Body of pancreas (tissue), 4 donors: Measurements from ENCODE around the gene ITPKC. TPM values are rescaled to one million over a fixed set of nuclear protein-coding genes. Genes with fewer than 3 reads are reported as not detected.

Source experiments
- ATAC-seq: fragments of 150-250 bp; one replicate; pipeline ENCODE4 v1.9.1; 2016
- DNase-seq, 4 donors: peaks; one replicate each; pipeline ENCODE4 v3.0.0-alpha.2; 2019
- H3K27ac ChIP-seq, 4 donors: fragments of 200-600 bp; sonication (generic); 1 replicate in 3 of 4; 2 replicates in 1 of 4; pipeline versions ENCODE4 v1.5.1 to v1.6.1; 2016 to 2019; ENCODE audit warnings: mild to moderate bottlenecking in 1 of 4, mixed read lengths in 1 of 4, moderate library complexity in 1 of 4
- H3K27me3 ChIP-seq, 2 donors: fragments of 200-600 bp; sonication (generic); one replicate each; pipeline ENCODE4 v1.6.0; 2016; ENCODE audit warnings: mild to moderate bottlenecking in 1 of 2
- H3K36me3 ChIP-seq, 2 donors: fragments of 200-600 bp; sonication (generic); replicated peaks in 1 of 2; 2 replicates each; pipeline ENCODE4 v1.5.1; 2016; ENCODE audit warnings: low read depth in 2 of 2; ENCODE audit not compliant: insufficient read depth in 1 of 2
- H3K4me1 ChIP-seq: fragments of 200-600 bp; sonication (generic); one replicate; pipeline ENCODE4 v1.6.0; 2016
- H3K4me3 ChIP-seq, 2 donors: fragments of 200-600 bp; sonication (generic); 1 replicate in 1 of 2; 2 replicates in 1 of 2; pipeline ENCODE4 v1.5.1; 2016 to 2019
- H3K9me3 ChIP-seq, 3 donors: fragments of 200-600 bp; sonication (generic); 1 replicate in 2 of 3; 2 replicates in 1 of 3; pipeline ENCODE4 v1.5.1; 2016
- POLR2A ChIP-seq, 3 donors: fragments of 450-650 bp; IDR thresholded peaks; one replicate each; pipeline ENCODE4 v1.6.1; 2016; ENCODE audit warnings: antibody characterized with exemption in 3 of 3, mild to moderate bottlenecking in 2 of 3
- WGBS, 2 donors: methylation state at CpG; one replicate each; pipeline ENCODE4 v1.1.5; 2017; 5-methylcytosine and 5-hydroxymethylcytosine counted together
- intact Hi-C: fragments of 100-400 bp; cut with DNase I; formaldehyde crosslinking; loops from one replicate; pipeline ENCODE4 v1.15.1; 2023
- total RNA-seq, 2 donors: library from RNA; depleted of rRNA; stranded (reverse); fragments of >200 nt; gene quantifications; one replicate each; pipeline ENCODE4 v1.1.0, GENCODE V29; 2016
- TF ChIP-seq, protein P1 (sequence below), 7 experiments: fragments of 450-650 bp in 4 of 7; fragments of 200-600 bp in 3 of 7; sonication (generic) in 3 of 7; IDR thresholded peaks; one replicate each; pipeline ENCODE4 v1.5.1; 2016 to 2019; ENCODE audit warnings: antibody characterized with exemption in 7 of 7

The ITPKC gene
- total RNA-seq, 2 donors from 2014 or later = 14.0 to 27.7 TPM

DNA sequence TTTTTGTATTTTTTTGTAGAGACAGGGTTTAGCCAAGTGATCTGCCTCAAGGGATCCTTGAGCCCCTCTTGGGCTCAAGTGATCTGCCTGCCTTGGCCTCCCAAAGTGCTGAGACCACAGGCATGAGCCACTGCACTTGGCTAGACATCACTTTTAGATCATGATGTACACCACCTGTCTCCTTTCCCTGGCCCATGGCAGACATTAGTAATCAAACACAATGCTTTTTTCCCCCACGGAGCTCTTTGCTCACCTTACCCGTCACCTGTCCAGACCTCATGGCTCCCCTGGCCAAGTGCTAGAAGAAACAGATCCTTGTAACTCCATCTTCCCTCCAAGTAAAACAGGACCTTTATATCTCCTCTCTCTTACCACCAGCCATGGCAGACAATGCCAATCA, 44.9 kb upstream of the ITPKC start:
- WGBS, 2 donors = 42 to 71% methylated on average over 2 of the region's 2 CpGs
- DNase-seq (no peak), ATAC-seq (no peak)
- H3K27me3 ChIP-seq = no peaks in the 10 kb centered on the region
- intact Hi-C loops = no loop called here
- no peaks in the 10 kb centered on the region for H3K9me3 ChIP-seq
- no peak overlapping the region for H3K4me3 ChIP-seq
- TF ChIP-seq, protein P1, sequence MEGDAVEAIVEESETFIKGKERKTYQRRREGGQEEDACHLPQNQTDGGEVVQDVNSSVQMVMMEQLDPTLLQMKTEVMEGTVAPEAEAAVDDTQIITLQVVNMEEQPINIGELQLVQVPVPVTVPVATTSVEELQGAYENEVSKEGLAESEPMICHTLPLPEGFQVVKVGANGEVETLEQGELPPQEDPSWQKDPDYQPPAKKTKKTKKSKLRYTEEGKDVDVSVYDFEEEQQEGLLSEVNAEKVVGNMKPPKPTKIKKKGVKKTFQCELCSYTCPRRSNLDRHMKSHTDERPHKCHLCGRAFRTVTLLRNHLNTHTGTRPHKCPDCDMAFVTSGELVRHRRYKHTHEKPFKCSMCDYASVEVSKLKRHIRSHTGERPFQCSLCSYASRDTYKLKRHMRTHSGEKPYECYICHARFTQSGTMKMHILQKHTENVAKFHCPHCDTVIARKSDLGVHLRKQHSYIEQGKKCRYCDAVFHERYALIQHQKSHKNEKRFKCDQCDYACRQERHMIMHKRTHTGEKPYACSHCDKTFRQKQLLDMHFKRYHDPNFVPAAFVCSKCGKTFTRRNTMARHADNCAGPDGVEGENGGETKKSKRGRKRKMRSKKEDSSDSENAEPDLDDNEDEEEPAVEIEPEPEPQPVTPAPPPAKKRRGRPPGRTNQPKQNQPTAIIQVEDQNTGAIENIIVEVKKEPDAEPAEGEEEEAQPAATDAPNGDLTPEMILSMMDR (IDR thresholded peaks at IDR 0.05) = no peak
- no peak for TF ChIP-seq POLR2A (IDR thresholded peaks at IDR 0.05)
- H3K36me3 ChIP-seq = peaks cover 0 to 7% of the 10 kb centered on the region in 2 donors
- H3K27ac ChIP-seq = no peak overlapping the region
- H3K4me1 ChIP-seq = no peaks in the 10 kb centered on the region

DNA sequence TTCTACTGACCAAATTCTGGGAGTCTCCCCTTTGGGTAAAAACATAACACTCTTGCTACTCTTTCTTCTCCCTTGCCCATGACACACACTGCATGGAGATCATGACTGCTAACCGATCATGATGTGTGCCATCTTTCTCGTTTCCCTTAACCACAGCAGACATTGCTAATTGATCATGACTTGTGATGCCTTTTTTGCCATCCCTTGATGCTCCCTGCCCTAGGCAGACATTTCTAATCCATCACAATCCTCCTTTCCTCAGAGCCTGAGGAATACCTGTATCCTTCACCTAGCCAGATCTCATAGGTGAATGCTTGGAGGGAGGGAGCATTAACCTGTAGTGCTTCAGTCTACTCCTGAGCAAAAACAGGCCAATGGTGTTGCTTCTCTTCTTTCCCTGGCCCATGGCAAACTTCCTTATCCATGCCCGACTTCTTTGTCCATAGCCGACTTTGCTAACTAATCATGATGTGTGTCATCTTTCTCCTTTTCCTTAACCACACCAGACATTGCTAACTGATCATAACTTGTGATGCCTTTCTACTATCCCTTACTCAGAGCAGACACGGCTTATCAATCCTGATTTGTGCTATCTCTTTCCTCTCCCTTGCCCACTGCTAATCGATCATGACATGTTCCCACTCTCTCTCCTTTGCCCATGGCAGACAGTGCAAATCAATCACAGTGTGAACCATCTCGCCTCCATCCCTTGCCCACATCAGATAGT, 44.2 kb upstream of the ITPKC start:
- Histone ChIP-seq H3K4me3 (no peak overlapping the region), H3K36me3 (peaks cover 0 to 7% of the 10 kb centered on the region in 2 donors), H3K27ac (no peak overlapping the region), H3K4me1 (no peaks in the 10 kb centered on the region), H3K27me3 (no peaks in the 10 kb centered on the region), H3K9me3 (no peaks in the 10 kb centered on the region)
- TF ChIP-seq POLR2A (IDR thresholded peaks at IDR 0.05) = no peak
- TF ChIP-seq, protein P1 (IDR thresholded peaks at IDR 0.05) = no peak
- 89 to 90% methylated on average over 7 of the region's 7 CpGs for WGBS, 2 donors
- DNase-seq (no peak), ATAC-seq (no peak)
- intact Hi-C loops = no loop called here

DNA sequence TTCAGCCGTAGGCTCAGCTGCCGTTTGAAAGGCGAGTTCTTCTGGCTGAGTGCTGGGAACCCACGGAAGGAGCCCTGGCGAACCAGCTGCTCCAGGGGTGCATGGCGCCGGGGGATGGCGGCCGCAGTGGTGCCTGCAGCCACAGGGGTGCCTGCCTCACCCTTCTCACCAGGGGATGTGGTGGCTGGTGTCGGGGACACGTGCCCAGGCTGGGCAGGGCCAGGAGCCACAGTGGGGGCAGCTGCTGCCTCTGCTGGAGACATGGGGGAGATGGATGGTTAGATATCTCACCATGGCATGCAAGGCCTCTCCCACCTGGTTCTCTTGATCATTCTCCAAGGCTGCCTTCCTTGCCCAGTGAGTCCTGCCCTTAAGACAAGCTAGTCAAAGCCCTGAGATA, 43.5 kb upstream of the ITPKC start:
- WGBS, 2 donors = 96% methylated on average over 6 to 11 of the region's 11 CpGs
- H3K27me3 ChIP-seq = no peaks in the 10 kb centered on the region
- H3K9me3 ChIP-seq = no peaks in the 10 kb centered on the region
- TF ChIP-seq POLR2A (IDR thresholded peaks at IDR 0.05) = no peak
- TF ChIP-seq, protein P1 (IDR thresholded peaks at IDR 0.05) = no peak
- intact Hi-C loops = no loop called here
- peaks cover 0 to 7% of the 10 kb centered on the region in 2 donors for H3K36me3 ChIP-seq
- DNase-seq (no peak), ATAC-seq (no peak)
- no peak overlapping the region for H3K4me3 ChIP-seq
- no peaks in the 10 kb centered on the region for H3K4me1 ChIP-seq
- H3K27ac ChIP-seq = no peak overlapping the region

DNA sequence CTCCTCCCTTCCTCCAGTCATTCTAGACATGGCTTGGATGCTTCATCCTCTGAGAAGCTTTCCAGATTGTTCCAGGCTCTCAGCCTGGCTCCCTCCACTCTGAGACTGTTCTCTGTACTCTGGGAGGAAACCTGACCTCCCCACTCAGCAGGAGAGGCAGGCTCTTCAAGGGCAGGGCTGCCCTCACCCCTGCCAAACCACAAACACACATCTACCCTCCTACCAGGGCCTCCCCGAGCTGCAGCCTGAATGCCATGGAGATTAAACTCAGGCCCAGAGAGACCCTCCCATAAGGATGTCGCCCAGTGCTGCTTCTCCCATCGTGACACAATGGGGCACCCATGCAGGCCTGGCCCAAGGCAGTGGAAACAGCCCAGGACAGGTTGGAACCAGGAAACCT, 42.6 kb upstream of the ITPKC start:
- intact Hi-C loops = no loop called here
- Histone ChIP-seq H3K27me3 (no peaks in the 10 kb centered on the region), H3K27ac (no peak overlapping the region), H3K4me3 (no peak overlapping the region), H3K9me3 (no peaks in the 10 kb centered on the region), H3K4me1 (no peaks in the 10 kb centered on the region), H3K36me3 (peaks cover 0 to 5% of the 10 kb centered on the region in 2 donors)
- ATAC-seq (no peak), DNase-seq (no peak)
- TF ChIP-seq, protein P1 (IDR thresholded peaks at IDR 0.05) = no peak
- no peak for TF ChIP-seq POLR2A (IDR thresholded peaks at IDR 0.05)
- 72 to 100% methylated on average over 2 to 3 of the region's 3 CpGs for WGBS, 2 donors

DNA sequence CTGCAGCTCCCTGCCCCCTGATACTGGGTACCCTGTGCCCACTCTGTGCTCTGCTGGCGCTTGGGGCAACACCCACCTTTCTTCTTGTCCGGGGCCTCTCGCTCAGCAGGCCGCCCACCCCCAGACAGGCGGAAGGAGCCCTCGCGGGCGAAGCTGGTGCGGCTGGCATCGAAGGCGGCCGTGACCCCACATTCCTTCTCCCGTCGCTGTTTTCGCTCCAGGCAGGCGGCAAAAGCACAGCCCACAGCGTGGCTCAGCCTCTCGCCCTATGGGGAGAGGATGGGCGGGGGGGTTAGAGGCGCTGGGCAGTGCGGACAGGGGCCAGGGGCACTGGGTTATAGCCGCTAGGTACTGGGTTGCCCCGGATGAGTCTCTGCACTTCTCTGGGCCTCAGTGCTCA, 39.8 kb upstream of the ITPKC start:
- H3K36me3 ChIP-seq = peaks cover 0 to under 1% of the 10 kb centered on the region in 2 donors

More for the DNA sequence above, 39.8 kb upstream of the ITPKC start:
- intact Hi-C loops = no loop called here
- Histone ChIP-seq H3K27ac (no peak overlapping the region), H3K4me1 (no peaks in the 10 kb centered on the region), H3K9me3 (no peaks in the 10 kb centered on the region), H3K4me3 (no peak overlapping the region), H3K27me3 (no peaks in the 10 kb centered on the region)
- no peak for ATAC-seq
- WGBS, 2 donors = 91 to 100% methylated on average over 1 to 21 of the region's 23 CpGs
- DNase-seq = no peak
- TF ChIP-seq, protein P1 (IDR thresholded peaks at IDR 0.05) = no peak
- TF ChIP-seq POLR2A (IDR thresholded peaks at IDR 0.05) = no peak
